ENCODE results near the gene TRAF3IP1.

- no peak for TF ChIP-seq CTCF (IDR thresholded peaks at IDR 0.05)
- no peak for TF ChIP-seq POLR2AphosphoS5 (IDR thresholded peaks at IDR 0.05)
These were observed 101.3 kb downstream of the TRAF3IP1 start for GRCh38 chr2:238421695-238422035.
